Osteoblast (primary cell): ENCODE results near the gene CR1. TPM values are rescaled to one million over a fixed set of nuclear protein-coding genes. Genes with fewer than 3 reads are reported as not detected.
"Not testable (repeated sequence)": the region's sequence is repeated elsewhere in the genome, so short reads cannot be mapped to it uniquely, and the experiment has no call there.

Experiments used
- DNase-seq: peaks from one replicate; pipeline ENCODE4 v3.0.0; 2011; ENCODE audit warnings: low spot score, mixed read lengths; ENCODE audit not compliant: insufficient read length; ENCODE audit errors: missing footprints
- H2AFZ ChIP-seq: 2 replicates; pipeline ENCODE4 v1.6.0; 2011; ENCODE audit warnings: mild to moderate bottlenecking, low read length
- H3K27ac ChIP-seq: 2 replicates; pipeline ENCODE4 v1.5.1; 2011; ENCODE audit warnings: mild to moderate bottlenecking, low read depth, low read length, moderate library complexity
- H3K27me3 ChIP-seq: 2 replicates; pipeline ENCODE4 v1.6.0; 2012; ENCODE audit warnings: mild to moderate bottlenecking, control low read depth, inconsistent platforms, low read length, moderate library complexity; ENCODE audit not compliant: insufficient read depth
- H3K36me3 ChIP-seq: 2 replicates; pipeline ENCODE4 v1.5.1; 2011; ENCODE audit warnings: mild to moderate bottlenecking, low read length, control low read depth, moderate library complexity; ENCODE audit not compliant: insufficient read depth
- H3K4me1 ChIP-seq: 2 replicates; pipeline ENCODE4 v1.5.1; 2011; ENCODE audit warnings: mild to moderate bottlenecking, low read length, control low read depth, moderate library complexity; ENCODE audit not compliant: insufficient read depth
- H3K4me2 ChIP-seq: 2 replicates; pipeline ENCODE4 v1.6.0; 2011; ENCODE audit warnings: mild to moderate bottlenecking, low read length; ENCODE audit not compliant: insufficient read depth
- H3K4me3 ChIP-seq: fragments of 200-600 bp; sonication (generic); 3 replicates; pipeline ENCODE4 v1.5.1; 2012; ENCODE audit warnings: mild to moderate bottlenecking, low read length, inconsistent platforms; ENCODE audit not compliant: insufficient read depth
- H3K79me2 ChIP-seq: 2 replicates; pipeline ENCODE4 v1.6.0; 2012; ENCODE audit warnings: mild to moderate bottlenecking, low read length, control low read depth, inconsistent platforms; ENCODE audit not compliant: insufficient read depth
- H3K9me3 ChIP-seq: 2 replicates; pipeline ENCODE4 v1.5.1; 2011; ENCODE audit warnings: low read depth, low read length, control low read depth
- H4K20me1 ChIP-seq: 2 replicates; pipeline ENCODE4 v1.6.0; 2012; ENCODE audit warnings: mild to moderate bottlenecking, low read length, control low read depth; ENCODE audit not compliant: insufficient read depth
- CTCF ChIP-seq: IDR thresholded peaks from 2 replicates; pipeline ENCODE4 v1.5.1; 2011; ENCODE audit warnings: mild to moderate bottlenecking, low read depth, low read length, moderate library complexity; ENCODE audit errors: extremely low read depth
- total RNA-seq: library from RNA; depleted of rRNA; stranded (reverse); fragments of >200 nt; gene quantifications from 2 replicates; pipeline ENCODE4 v1.2.3, GENCODE V29; 2012

CR1 gene
- total RNA-seq, 1 donor, result under 0.01 TPM

- Histone ChIP-seq H3K4me3 (no peak overlapping the region), H4K20me1 (no peaks in the 10 kb centered on the region), H3K27me3 (no peaks in the 10 kb centered on the region), H3K4me2 (no peak overlapping the region), H3K4me1 (no peaks in the 10 kb centered on the region), H3K79me2 (no peaks in the 10 kb centered on the region), H2AFZ (no peak overlapping the region), H3K27ac (no peak overlapping the region), H3K36me3 (no peaks in the 10 kb centered on the region), H3K9me3 (no peaks in the 10 kb centered on the region)
- DNase-seq, result no peak
- no peak for TF ChIP-seq CTCF
Measured at GRCh38 chr1:207659545-207660153, 163.7 kb downstream of the CR1 start.

GRCh38 chr1:207661420-207661819 lies 165.5 kb downstream of the CR1 start:
- not testable (repeated sequence) for H2AFZ ChIP-seq, H3K4me2 ChIP-seq, H3K79me2 ChIP-seq, H3K4me3 ChIP-seq, DNase-seq, H3K27me3 ChIP-seq, H4K20me1 ChIP-seq, H3K27ac ChIP-seq, H3K4me1 ChIP-seq, H3K36me3 ChIP-seq, H3K9me3 ChIP-seq

- Histone ChIP-seq H3K27ac (no peak overlapping the region), H3K4me1 (no peaks in the 10 kb centered on the region), H3K27me3 (peaks cover 34% of the 10 kb centered on the region), H3K79me2 (no peaks in the 10 kb centered on the region), H2AFZ (no peak overlapping the region), H3K4me3 (no peak overlapping the region), H3K36me3 (no peaks in the 10 kb centered on the region), H3K4me2 (no peak overlapping the region), H3K9me3 (no peaks in the 10 kb centered on the region), H4K20me1 (no peaks in the 10 kb centered on the region)
- no peak for DNase-seq
- no peak for TF ChIP-seq CTCF
Measured at GRCh38 chr1:207666342-207666741, 170.4 kb downstream of the CR1 start.

- no peaks in the 10 kb centered on the region for H3K9me3 ChIP-seq
- no peaks in the 10 kb centered on the region for H4K20me1 ChIP-seq
- H3K4me2 ChIP-seq, result no peak overlapping the region
- no peaks in the 10 kb centered on the region for H3K4me1 ChIP-seq
- H2AFZ ChIP-seq, result no peak overlapping the region
- no peaks in the 10 kb centered on the region for H3K79me2 ChIP-seq
- no peak overlapping the region for H3K4me3 ChIP-seq
- H3K27me3 ChIP-seq, result peaks cover 34% of the 10 kb centered on the region
- no peak for TF ChIP-seq CTCF
- H3K27ac ChIP-seq, result no peak overlapping the region
- H3K36me3 ChIP-seq, result no peaks in the 10 kb centered on the region
- no peak for DNase-seq
Measured at GRCh38 chr1:207669528-207670009, 173.6 kb downstream of the CR1 start.
